HG03135 (cell line): ENCODE measurements around the gene DCLK1.

Experiments
- ATAC-seq: cut with Tn5 transposase; IDR thresholded peaks from one replicate; pipeline ENCODE4 v1.9.1; 2021; ENCODE audit warnings: mild to moderate bottlenecking, moderate library complexity; ENCODE audit not compliant: unreplicated experiment

The DCLK1 gene

DNA sequence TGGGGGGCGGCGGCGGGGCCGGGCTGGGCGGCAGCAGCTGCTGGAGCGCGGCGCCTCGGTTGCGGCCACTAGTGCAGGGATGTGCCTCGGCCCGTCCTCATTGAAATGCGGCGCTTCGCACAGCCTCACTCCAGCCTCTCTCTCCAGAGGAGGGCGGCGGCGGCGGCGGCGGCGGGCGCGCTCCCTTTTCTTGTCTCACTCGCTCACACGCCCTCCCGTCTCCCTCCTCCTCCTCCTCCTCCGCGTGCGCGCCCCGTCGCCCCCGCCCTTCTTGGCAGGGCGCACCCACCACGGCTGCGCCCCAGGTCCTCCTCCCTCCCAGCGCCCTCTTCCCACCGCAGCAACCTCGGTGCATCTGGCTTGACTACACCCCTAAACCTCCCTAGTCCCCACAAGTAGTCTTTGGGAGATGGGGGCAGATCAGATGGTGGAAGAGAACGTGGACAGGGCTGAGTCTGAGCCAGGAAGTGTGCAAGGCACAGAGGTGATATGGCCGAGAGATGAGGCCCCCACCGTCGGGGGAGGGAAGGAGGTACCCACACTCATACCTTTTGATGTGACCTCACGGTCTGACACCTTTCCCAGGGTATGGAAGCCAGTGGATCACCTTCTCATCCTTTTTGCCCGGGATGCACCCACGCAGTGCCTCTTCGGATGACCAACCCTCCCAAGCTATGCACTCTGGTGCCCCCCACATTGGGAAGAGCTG is at the start of gene DCLK1:
TSS of gene DCLK1 (minus strand) at position 161 of the 709 bp plus-strand sequence.
- ATAC-seq = no peak

- no peak for ATAC-seq
These were observed 44.4 kb upstream of the DCLK1 start for GRCh38 chr13:36175621-36176020.

GRCh38 chr13:36174923-36175322 is 43.7 kb upstream of the DCLK1 start:
- ATAC-seq = no peak

GRCh38 chr13:36173571-36174322 is 42.6 kb upstream of the DCLK1 start:
- ATAC-seq = no peak

DNA sequence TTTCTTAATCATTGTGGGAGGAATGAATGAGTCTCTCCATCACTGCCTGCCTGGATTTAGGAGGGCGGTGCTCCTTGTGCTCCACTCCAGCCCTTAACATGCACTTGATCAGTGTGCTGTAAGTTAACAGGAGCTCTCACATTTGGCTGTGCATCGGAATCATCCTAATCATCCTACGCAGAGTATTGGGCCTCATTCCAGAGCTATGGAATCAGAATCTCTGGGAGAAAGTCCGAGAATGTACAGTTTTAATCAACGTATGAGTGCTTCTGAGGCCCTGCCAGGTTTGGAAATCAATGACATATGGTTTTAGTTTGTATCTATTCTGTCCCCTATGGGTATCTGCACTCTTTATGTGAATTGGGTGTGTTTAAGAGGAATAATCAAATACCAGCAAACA is 34.9 kb upstream of the DCLK1 start:
- ATAC-seq = no peak

GRCh38 chr13:36163809-36164308 is 32.7 kb upstream of the DCLK1 start:
- no peak for ATAC-seq

- ATAC-seq = no peak
These were observed 32.1 kb upstream of the DCLK1 start for GRCh38 chr13:36163286-36163685.

GRCh38 chr13:36160297-36160696 is 29.1 kb upstream of the DCLK1 start:
- ATAC-seq = no peak

GRCh38 chr13:36158611-36159010 is 27.4 kb upstream of the DCLK1 start:
- no peak for ATAC-seq

GRCh38 chr13:36157480-36157879 is 26.3 kb upstream of the DCLK1 start:
- ATAC-seq = no peak

DNA sequence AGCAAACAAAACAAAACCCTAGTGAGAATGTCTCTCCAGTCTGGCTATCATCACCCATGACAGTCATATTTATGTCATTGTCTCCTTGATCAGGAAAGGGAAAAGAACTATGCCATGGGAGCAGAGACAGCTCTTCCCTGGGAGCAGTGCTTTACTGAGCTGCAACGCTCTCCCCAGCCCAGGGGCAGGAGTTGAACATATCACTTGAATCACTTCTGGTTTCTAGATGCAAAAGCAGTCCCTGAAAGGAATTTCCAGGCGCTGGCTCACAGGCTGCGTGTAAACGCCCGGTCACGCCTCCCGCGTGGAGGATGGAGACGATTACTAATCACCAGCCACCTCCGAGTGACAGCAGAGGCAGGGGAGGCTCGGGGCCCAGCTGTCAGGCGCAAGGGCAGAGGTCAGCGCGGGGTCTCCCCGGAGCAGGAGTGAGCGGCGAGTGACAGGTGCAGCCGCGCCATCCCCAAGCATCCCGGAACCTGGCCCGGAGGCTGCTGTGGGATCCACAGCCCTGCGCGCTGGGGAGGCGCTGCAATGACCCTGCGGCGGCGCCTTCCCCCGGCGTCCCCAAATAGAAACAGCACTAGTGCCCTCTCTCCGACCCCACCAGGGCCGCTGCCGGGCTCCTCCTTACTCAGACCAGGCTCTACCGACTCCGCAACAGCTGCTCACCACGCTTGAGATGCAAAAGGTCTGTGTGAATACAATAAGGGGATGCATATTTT is 23.5 kb upstream of the DCLK1 start:
- ATAC-seq = no peak

GRCh38 chr13:36151591-36151990 is 20.4 kb upstream of the DCLK1 start:
- ATAC-seq = no peak

DNA sequence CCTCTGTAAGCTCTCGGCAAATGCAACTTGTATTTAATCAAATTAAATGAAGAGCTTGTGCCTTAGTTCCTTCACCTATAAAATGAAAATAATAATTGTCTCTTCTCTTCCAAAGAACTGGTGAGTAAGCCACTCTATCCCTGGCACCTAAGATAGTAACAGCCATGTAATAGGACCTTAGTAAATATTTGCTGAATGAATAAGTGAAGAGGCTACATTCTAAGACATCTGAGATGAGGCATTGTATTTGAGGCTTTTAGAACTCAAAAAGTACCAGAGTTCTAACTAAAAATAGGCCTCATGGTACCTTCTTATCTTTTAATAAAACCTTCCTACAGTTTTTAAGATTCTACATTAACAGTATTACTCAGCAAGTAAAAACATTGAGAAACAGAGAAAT is 17.3 kb upstream of the DCLK1 start:
- ATAC-seq = no peak

- ATAC-seq = no peak
These were observed 16.1 kb upstream of the DCLK1 start for GRCh38 chr13:36147330-36147729.

DNA sequence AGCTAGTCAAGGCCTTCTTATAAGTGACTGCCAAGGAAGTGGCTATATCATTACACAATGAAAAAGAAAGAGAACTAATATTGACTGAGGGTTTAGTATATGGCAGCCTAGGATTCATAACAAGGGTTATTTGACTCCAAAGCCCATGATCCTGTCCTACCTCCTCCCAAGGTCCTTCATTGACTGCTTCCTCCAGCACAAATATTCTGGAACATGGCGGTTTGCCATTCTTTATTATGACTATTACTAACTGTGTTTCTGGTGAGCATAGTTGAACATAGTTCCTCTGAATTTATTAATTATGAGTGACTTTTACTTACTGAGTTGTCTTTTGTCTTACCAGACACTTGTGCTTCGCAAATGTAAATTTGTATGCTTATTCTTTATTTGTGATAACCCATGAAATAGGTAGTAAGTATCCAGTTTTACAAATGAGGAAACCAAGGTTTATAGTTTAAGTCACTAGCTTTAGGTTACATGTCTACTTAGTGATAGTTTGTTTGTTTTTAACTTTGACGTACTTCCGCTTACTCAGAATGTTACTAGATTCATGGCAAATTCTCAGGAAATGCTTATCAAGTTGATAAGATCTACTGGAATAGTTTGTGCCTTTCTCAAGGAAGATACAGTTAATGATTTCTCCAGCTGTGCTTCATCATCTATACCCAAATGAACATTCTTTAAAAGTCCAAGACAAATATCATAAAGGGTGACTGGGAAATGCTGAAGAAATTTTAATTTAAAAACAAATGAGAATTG is 15.5 kb upstream of the DCLK1 start:
- no peak for ATAC-seq

DNA sequence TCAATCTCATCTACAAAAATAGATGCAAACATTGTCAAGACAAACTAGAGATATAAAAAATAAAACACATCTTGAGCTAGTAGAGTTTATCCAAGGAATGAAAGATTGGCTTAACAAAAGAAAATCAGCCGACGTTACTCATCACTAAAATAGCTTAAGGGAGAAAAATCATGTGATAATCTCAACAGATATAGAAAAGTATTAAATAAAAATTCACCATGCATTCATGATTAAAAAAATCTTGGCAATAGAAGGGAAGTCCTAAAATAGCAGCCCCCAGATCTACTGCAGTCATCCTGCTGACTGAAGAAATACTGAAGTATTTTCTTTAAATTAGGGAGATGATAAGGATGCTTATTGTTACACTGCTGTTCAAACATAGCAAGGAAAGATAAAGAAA is 12.6 kb upstream of the DCLK1 start:
- ATAC-seq = no peak

DNA sequence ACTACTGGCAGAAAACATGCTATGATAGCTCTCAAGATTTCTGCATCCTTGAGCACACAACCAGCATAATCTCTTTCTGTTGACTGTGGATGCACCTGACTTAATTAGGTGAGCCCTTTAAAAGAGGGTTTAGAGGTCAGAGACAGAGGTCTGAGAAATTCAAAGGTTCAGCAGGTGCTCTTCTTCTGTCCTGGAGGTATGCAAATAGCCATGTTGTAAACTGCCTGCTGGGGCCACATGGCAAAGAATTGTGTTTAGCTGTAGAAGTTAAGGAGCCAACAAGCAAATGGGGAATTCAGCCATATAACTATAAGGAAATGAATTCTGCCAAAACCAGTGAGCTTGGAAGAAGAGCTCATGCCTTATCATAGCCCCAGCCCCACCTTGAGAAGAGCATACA is 11.6 kb upstream of the DCLK1 start:
- no peak for ATAC-seq

- ATAC-seq = no peak
These were observed 4.7 kb upstream of the DCLK1 start for GRCh38 chr13:36135876-36136275.

DNA sequence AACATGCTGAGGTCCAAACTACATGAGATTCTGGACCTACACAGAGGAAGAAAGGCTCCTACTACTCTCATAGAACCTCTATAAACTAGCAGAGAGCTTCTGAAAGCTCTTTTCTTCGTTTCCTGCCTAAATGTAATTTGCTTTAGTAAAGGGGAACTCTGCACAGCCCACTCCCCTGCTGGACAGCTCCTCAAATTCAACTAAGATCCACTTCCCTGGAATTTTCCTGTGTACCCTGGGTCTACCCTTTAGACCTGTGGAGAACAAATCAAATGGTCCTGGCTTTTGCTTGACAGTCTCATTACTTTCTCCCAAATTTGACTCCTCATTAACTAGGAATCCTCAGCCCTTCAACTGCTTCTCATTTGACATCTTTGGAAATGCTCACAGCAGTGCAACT is 3.5 kb upstream of the DCLK1 start:
- no peak for ATAC-seq

DNA sequence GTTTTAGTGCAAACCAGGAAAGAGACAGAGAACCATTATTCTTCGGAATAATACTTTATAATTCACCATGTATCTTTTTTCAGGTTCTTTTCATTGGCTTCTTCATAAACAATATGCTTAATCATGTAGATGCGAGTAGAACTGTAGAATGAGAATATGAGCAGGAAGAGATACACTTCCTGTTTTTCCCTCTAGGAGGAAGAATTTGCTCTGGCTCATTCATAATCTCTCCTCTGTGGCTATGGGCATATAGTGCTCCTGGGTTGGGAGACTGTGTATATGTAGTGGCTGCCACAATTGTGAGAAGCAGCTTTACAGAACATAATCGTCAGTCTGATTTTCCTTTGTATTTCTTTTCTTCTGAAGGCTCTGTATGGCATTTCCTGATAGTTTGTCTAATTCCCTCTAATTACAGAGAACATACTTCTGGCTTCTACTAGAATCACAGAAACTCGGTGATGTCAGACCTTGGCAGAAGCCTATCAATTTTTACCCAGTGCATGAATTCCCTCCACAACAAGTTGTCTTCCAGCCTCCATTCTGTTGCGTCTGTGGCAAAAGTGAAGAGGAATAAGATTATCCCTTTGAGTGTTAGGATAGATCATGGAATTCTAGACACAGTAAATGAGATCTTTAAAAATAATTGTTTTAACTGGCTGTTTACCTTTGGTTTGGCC is 2.9 kb upstream of the DCLK1 start:
- no peak for ATAC-seq
